ENCODE results near the gene SMIM1.

GRCh38 chr1:3777078-3777547 is 4.6 kb downstream of the SMIM1 start:
- TF ChIP-seq CTCF (conservative IDR thresholded peaks at IDR 0.05 in 1 of 2, IDR thresholded peaks at IDR 0.05 in 1 of 2; ENCODE audit: low read depth in 1 of 2, low read length in 2 of 2), result no peak
- TF ChIP-seq EZH2 (IDR thresholded peaks at IDR 0.05; ENCODE audit: low read length, missing control alignments), result no peak

All from fibroblast of lung (primary cell).